Loucy (cell line): Measurements from ENCODE around the gene MACROD1.

Experiments used
- EZH2phosphoT487 ChIP-seq: fragments of 200-600 bp; IDR thresholded peaks from 2 replicates; pipeline ENCODE4 v1.6.1; 2018; ENCODE audit warnings: antibody characterized with exemption, mild to moderate bottlenecking, moderate library complexity, borderline replicate concordance
- TF ChIP-seq, protein P1 (sequence below): fragments of 200-600 bp; sonication (generic); conservative IDR thresholded peaks from 2 replicates; pipeline ENCODE4 v1.5.1; 2014; ENCODE audit warnings: mild to moderate bottlenecking, antibody characterized with exemption, low read length

- TF ChIP-seq, protein P1, sequence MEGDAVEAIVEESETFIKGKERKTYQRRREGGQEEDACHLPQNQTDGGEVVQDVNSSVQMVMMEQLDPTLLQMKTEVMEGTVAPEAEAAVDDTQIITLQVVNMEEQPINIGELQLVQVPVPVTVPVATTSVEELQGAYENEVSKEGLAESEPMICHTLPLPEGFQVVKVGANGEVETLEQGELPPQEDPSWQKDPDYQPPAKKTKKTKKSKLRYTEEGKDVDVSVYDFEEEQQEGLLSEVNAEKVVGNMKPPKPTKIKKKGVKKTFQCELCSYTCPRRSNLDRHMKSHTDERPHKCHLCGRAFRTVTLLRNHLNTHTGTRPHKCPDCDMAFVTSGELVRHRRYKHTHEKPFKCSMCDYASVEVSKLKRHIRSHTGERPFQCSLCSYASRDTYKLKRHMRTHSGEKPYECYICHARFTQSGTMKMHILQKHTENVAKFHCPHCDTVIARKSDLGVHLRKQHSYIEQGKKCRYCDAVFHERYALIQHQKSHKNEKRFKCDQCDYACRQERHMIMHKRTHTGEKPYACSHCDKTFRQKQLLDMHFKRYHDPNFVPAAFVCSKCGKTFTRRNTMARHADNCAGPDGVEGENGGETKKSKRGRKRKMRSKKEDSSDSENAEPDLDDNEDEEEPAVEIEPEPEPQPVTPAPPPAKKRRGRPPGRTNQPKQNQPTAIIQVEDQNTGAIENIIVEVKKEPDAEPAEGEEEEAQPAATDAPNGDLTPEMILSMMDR: no peak
- no peak for TF ChIP-seq EZH2phosphoT487
These were observed 26.5 kb upstream of the MACROD1 start for GRCh38 chr11:64192434-64192833.
